ENCODE results near the gene AGO4.
"Not testable (repeated sequence)": the region's sequence is repeated elsewhere in the genome, so short reads cannot be mapped to it uniquely, and the experiment has no call there.

The AGO4 gene

DNA sequence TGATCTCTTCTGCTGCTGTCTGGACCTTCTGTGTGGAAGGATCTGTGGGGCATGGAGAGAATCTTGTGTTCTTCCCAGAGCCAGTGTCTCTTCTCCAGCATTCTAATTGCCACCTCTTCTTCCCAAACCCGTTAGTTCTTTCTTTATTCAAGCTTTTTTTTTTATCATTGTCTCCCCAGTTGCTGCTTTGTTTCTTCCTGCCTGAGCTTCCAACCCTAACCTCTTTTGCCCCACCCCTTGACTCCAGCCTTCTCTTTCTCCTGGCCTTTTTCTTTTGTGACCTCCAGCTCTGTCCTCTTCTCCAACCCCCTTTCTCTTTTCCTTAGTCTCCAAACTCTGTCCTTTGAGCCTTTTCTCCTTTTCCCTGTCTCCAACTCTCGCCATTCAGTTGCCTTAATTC lies 79.7 kb downstream of the AGO4 start:
- no peak overlapping the region for H3K9ac ChIP-seq (ENCODE audit: low read depth, low read length)

DNA sequence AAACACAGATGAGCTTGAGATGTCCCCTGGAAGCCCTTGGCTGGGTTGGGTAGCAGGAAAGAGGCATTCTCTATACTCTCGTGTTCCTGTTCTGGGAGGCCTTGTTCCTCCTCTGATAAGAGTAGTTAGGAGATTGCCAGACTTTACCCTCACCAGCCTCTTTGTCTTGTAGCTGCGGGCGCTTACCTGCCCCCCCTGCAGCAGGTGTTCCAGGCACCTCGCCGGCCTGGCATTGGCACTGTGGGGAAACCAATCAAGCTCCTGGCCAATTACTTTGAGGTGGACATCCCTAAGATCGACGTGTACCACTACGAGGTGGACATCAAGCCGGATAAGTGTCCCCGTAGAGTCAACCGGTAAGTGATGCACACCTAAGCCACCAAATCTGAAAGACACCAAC lies 80.4 kb downstream of the AGO4 start:
- Histone ChIP-seq H3K4me3 (ENCODE audit: low read depth, low read length) (no peak overlapping the region), H3K36me3 (ENCODE audit: control insufficient read depth, insufficient read depth, low read length) (peaks cover 13% of the 10 kb centered on the region), H3K9ac (ENCODE audit: low read depth, low read length) (no peak overlapping the region), H3K9me3 (ENCODE audit: control insufficient read depth, insufficient read depth, low read length) (no peaks in the 10 kb centered on the region), H3K4me1 (ENCODE audit: control insufficient read depth, insufficient read depth, low read length) (peaks cover 31% of the 10 kb centered on the region), H3K27me3 (ENCODE audit: control insufficient read depth, insufficient read depth, low read length) (no peaks in the 10 kb centered on the region)

More for the DNA sequence above, 79.7 kb downstream of the AGO4 start:
- Histone ChIP-seq H3K4me1 (ENCODE audit: control insufficient read depth, insufficient read depth, low read length) (peaks cover 33% of the 10 kb centered on the region), H3K9me3 (ENCODE audit: control insufficient read depth, insufficient read depth, low read length) (no peaks in the 10 kb centered on the region), H3K36me3 (ENCODE audit: control insufficient read depth, insufficient read depth, low read length) (peaks cover 11% of the 10 kb centered on the region), H3K4me3 (ENCODE audit: low read depth, low read length) (peak overlapping the region; percentile 39), H3K27me3 (ENCODE audit: control insufficient read depth, insufficient read depth, low read length) (no peaks in the 10 kb centered on the region)

DNA sequence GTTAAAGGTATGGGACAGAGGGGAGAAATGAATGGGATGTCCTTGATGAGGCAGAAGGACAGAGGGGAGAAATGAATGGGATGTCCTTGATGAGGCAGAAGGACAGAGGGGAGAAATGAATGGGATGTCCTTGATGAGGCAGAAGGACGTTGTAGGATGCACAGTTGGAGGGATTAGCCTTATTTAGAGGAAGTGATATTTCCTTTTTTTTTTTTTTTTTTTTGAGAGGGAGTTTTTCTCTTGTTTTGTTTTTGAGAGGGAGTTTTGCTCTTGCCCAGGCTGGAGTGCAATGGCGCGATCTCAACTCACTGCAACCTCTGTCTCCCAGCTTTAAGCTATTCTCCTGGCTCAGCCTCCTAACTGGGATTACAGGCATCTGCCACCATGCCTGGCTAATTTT lies 81.2 kb downstream of the AGO4 start:
- not testable (repeated sequence) for H3K9me3 ChIP-seq (ENCODE audit: control insufficient read depth, insufficient read depth, low read length); H3K27me3 ChIP-seq (ENCODE audit: control insufficient read depth, insufficient read depth, low read length); H3K4me3 ChIP-seq (ENCODE audit: low read depth, low read length); H3K9ac ChIP-seq (ENCODE audit: low read depth, low read length)
- peaks cover 18% of the 10 kb centered on the region for H3K36me3 ChIP-seq (ENCODE audit: control insufficient read depth, insufficient read depth, low read length)
- peaks cover 31% of the 10 kb centered on the region for H3K4me1 ChIP-seq (ENCODE audit: control insufficient read depth, insufficient read depth, low read length)

DNA sequence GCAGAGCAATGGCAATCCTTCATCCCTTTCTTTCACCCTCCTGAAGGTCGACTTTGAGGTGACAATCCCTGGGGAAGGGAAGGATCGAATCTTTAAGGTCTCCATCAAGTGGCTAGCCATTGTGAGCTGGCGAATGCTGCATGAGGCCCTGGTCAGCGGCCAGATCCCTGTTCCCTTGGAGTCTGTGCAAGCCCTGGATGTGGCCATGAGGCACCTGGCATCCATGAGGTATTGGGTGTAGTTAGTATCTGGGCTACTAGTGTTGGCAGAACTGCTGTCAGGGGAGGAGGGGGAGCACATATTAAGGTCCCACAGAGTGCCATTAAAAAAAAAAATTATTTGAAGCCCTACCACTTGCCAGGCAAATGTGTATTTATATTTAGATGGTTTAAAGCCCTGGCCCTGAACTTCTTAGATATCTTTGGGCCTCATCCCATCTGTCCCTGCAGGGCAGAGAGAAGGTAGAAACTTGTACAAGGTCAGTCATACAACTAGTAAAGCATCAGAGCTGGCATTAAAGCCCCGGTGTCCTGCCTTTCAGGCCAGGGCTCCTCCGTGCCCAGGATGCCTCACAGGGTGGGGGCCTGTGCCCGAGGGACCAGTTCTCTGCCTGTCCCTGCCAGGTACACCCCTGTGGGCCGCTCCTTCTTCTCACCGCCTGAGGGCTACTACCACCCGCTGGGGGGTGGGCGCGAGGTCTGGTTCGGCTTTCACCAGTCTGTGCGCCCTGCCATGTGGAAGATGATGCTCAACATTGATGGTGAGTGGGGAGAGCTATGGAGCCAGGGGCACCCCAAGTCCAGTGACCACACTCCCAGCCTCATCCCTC lies 85.4 kb downstream of the AGO4 start:
- Histone ChIP-seq H3K9me3 (ENCODE audit: control insufficient read depth, insufficient read depth, low read length) (no peaks in the 10 kb centered on the region), H3K4me3 (ENCODE audit: low read depth, low read length) (no peak overlapping the region), H3K27me3 (ENCODE audit: control insufficient read depth, insufficient read depth, low read length) (no peaks in the 10 kb centered on the region), H3K36me3 (ENCODE audit: control insufficient read depth, insufficient read depth, low read length) (peaks cover 21% of the 10 kb centered on the region), H3K4me1 (ENCODE audit: control insufficient read depth, insufficient read depth, low read length) (no peaks in the 10 kb centered on the region), H3K9ac (ENCODE audit: low read depth, low read length) (no peak overlapping the region)

DNA sequence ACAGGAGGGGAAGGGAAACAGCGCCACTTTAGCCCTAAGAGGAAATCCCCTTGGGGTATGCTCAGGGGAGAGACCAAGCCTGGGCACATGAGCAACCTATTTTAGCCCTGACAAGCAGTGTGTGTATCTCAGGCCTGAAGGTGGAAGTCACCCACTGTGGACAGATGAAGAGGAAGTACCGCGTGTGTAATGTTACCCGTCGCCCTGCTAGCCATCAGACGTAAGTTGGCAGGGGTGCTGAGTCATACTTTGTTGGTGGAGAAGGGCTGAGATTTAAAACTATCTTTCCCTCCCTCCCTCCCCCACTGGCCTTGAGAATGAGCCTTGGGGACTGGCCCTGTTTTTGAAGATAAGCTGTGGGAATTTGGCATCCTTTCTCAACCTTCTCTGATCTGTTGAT lies 86.4 kb downstream of the AGO4 start:
- H3K4me3 ChIP-seq (ENCODE audit: low read depth, low read length), result no peak overlapping the region
- no peaks in the 10 kb centered on the region for H3K9me3 ChIP-seq (ENCODE audit: control insufficient read depth, insufficient read depth, low read length)
- no peak overlapping the region for H3K9ac ChIP-seq (ENCODE audit: low read depth, low read length)
- no peaks in the 10 kb centered on the region for H3K4me1 ChIP-seq (ENCODE audit: control insufficient read depth, insufficient read depth, low read length)
- peaks cover 17% of the 10 kb centered on the region for H3K36me3 ChIP-seq (ENCODE audit: control insufficient read depth, insufficient read depth, low read length)
- H3K27me3 ChIP-seq (ENCODE audit: control insufficient read depth, insufficient read depth, low read length), result no peaks in the 10 kb centered on the region

DNA sequence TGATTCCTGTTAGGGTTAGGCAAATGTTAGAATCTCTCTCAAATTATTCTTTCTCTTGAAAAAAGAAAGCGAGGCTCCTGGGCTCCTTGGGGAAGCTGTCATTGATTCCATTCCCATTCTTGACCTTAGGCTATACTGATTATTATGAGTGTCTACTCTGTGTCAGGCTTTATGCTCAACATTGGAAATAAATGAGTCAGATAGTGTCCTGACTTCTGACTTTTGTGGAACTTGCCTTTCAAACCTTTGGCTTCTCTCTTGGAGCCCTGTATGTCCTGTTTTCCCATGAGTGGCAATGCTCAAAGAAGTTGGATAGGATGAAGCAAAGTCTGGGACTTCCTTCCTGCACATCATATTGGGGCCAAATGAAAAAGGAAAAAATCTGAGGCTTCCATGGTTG lies 86.8 kb downstream of the AGO4 start:
- H3K4me3 ChIP-seq (ENCODE audit: low read depth, low read length), result no peak overlapping the region
- no peaks in the 10 kb centered on the region for H3K9me3 ChIP-seq (ENCODE audit: control insufficient read depth, insufficient read depth, low read length)
- H3K9ac ChIP-seq (ENCODE audit: low read depth, low read length), result no peak overlapping the region
- H3K36me3 ChIP-seq (ENCODE audit: control insufficient read depth, insufficient read depth, low read length), result peaks cover 17% of the 10 kb centered on the region
- H3K27me3 ChIP-seq (ENCODE audit: control insufficient read depth, insufficient read depth, low read length), result no peaks in the 10 kb centered on the region
- no peaks in the 10 kb centered on the region for H3K4me1 ChIP-seq (ENCODE audit: control insufficient read depth, insufficient read depth, low read length)

DNA sequence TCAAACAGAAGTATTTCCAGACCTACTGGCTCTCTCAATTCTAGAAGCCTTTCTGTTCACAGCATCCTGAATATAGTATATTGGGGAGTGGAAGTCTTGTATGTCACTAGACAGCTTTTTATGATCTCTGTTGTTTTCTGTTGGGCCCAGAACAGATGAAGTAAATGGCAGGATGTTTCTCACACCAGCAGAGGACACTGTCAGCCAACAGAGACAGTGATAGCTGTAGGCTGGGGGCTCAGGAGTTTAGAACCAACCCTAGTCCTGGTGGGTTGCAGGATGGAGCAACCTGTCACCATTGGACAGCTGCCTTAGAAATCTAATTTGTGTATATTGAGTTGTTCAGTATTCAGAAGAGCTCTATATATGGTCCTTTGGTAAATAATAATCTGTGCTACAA lies 92.1 kb downstream of the AGO4 start:
- H3K4me1 ChIP-seq (ENCODE audit: control insufficient read depth, insufficient read depth, low read length), result no peaks in the 10 kb centered on the region
- H3K36me3 ChIP-seq (ENCODE audit: control insufficient read depth, insufficient read depth, low read length), result peaks cover 18% of the 10 kb centered on the region
- no peak overlapping the region for H3K9ac ChIP-seq (ENCODE audit: low read depth, low read length)
- H3K9me3 ChIP-seq (ENCODE audit: control insufficient read depth, insufficient read depth, low read length), result no peaks in the 10 kb centered on the region
- H3K27me3 ChIP-seq (ENCODE audit: control insufficient read depth, insufficient read depth, low read length), result no peaks in the 10 kb centered on the region
- no peak overlapping the region for H3K4me3 ChIP-seq (ENCODE audit: low read depth, low read length)

DNA sequence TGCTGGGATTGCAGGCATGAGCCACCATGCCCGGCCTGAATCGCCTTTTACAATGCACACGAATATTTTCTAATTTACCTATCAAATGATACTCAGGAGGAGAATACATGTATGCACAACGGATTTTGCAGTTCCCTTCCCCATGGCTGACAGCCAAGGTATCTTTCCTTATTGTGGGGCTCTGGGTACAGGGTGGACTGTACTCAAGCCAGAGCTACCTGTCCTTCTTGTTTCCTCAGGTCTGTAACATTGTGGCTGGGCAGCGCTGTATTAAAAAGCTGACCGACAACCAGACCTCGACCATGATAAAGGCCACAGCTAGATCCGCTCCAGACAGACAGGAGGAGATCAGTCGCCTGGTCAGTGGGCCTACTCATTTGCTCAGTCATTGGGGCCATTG lies 93.4 kb downstream of the AGO4 start:
- H3K27me3 ChIP-seq (ENCODE audit: control insufficient read depth, insufficient read depth, low read length), result no peaks in the 10 kb centered on the region
- H3K4me1 ChIP-seq (ENCODE audit: control insufficient read depth, insufficient read depth, low read length), result no peaks in the 10 kb centered on the region
- no peak overlapping the region for H3K4me3 ChIP-seq (ENCODE audit: low read depth, low read length)
- peaks cover 18% of the 10 kb centered on the region for H3K36me3 ChIP-seq (ENCODE audit: control insufficient read depth, insufficient read depth, low read length)
- no peaks in the 10 kb centered on the region for H3K9me3 ChIP-seq (ENCODE audit: control insufficient read depth, insufficient read depth, low read length)
- H3K9ac ChIP-seq (ENCODE audit: low read depth, low read length), result no peak overlapping the region

DNA sequence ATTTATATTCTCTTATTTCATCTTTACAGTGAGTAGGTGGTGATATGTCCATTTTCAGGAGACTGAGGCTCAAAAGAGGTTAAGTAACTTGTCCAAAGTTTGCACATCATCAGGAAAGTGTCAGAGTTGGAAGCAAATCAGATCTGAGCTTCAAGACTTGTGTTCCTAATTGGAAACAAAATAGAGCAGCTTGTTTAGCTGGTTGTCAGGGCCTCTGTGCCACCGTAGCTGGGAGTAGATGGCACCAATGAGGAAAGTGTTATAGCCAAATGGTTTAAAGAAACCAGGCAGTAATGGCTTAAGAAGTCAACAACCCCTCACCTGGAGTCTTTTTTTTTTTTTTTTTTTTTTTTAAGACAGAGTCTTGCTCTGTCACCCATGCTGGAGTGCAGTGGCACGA lies 94.9 kb downstream of the AGO4 start:
- no peak overlapping the region for H3K4me3 ChIP-seq (ENCODE audit: low read depth, low read length)

More for the DNA sequence above, 94.9 kb downstream of the AGO4 start:
- Histone ChIP-seq H3K4me1 (ENCODE audit: control insufficient read depth, insufficient read depth, low read length) (no peaks in the 10 kb centered on the region), H3K9ac (ENCODE audit: low read depth, low read length) (no peak overlapping the region), H3K27me3 (ENCODE audit: control insufficient read depth, insufficient read depth, low read length) (no peaks in the 10 kb centered on the region), H3K36me3 (ENCODE audit: control insufficient read depth, insufficient read depth, low read length) (peaks cover 30% of the 10 kb centered on the region), H3K9me3 (ENCODE audit: control insufficient read depth, insufficient read depth, low read length) (no peaks in the 10 kb centered on the region)

Measured in iPS-15b (cell line).